ENCODE results near the gene SSBP2.
A peak's percentile ranks its signal among the peaks of the same experiment; 100 is the strongest.

The SSBP2 gene

DNA sequence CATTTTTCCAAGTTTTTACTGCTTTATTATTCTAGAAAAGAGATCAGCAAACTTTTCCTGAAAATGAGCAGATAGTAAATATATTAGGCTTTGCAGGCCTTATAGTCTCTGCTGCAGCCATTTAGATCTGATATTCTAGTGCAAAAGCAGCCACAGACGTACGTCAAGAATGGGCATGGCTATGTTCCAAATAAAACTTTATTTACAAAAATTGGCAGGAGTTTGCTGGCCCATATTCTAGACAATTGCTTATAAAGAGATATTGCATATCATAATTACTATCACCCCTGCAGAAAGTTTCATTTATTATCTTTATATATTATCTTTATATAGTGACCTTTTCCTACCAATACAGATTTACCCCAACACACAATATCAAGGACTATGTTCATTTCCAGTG lies 195.0 kb downstream of the SSBP2 start:
- H3K4me3 ChIP-seq (ENCODE audit: low read length) = no peak overlapping the region
- DNase-seq (ENCODE audit: low read depth) = no peak
- TF ChIP-seq, protein P1, sequence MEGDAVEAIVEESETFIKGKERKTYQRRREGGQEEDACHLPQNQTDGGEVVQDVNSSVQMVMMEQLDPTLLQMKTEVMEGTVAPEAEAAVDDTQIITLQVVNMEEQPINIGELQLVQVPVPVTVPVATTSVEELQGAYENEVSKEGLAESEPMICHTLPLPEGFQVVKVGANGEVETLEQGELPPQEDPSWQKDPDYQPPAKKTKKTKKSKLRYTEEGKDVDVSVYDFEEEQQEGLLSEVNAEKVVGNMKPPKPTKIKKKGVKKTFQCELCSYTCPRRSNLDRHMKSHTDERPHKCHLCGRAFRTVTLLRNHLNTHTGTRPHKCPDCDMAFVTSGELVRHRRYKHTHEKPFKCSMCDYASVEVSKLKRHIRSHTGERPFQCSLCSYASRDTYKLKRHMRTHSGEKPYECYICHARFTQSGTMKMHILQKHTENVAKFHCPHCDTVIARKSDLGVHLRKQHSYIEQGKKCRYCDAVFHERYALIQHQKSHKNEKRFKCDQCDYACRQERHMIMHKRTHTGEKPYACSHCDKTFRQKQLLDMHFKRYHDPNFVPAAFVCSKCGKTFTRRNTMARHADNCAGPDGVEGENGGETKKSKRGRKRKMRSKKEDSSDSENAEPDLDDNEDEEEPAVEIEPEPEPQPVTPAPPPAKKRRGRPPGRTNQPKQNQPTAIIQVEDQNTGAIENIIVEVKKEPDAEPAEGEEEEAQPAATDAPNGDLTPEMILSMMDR (IDR thresholded peaks at IDR 0.05; ENCODE audit: insufficient read depth, low read depth, low read length, missing control alignments) = no peak

DNA sequence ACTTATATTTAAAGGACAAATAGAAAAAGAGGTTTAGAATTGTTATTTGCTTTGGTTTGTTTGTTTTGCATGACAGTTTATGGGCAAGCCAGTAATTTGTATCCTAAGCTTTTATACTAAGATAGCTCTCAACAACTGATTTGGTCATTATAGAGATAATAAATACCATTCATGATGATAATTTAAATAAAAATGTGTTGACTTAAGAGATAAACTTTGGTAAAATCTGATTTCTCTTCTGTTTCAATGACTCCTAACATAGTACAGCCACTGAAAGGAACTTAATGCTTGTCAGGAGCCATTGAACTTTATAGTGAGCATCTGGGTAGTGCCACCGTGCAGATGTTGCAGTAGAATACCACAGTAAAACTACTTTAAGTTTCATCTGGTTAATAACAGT lies 196.2 kb downstream of the SSBP2 start:
- DNase-seq (ENCODE audit: low read depth) = no peak
- TF ChIP-seq, protein P1 (IDR thresholded peaks at IDR 0.05; ENCODE audit: insufficient read depth, low read depth, low read length, missing control alignments) = no peak
- no peak overlapping the region for H3K4me3 ChIP-seq (ENCODE audit: low read length)

DNA sequence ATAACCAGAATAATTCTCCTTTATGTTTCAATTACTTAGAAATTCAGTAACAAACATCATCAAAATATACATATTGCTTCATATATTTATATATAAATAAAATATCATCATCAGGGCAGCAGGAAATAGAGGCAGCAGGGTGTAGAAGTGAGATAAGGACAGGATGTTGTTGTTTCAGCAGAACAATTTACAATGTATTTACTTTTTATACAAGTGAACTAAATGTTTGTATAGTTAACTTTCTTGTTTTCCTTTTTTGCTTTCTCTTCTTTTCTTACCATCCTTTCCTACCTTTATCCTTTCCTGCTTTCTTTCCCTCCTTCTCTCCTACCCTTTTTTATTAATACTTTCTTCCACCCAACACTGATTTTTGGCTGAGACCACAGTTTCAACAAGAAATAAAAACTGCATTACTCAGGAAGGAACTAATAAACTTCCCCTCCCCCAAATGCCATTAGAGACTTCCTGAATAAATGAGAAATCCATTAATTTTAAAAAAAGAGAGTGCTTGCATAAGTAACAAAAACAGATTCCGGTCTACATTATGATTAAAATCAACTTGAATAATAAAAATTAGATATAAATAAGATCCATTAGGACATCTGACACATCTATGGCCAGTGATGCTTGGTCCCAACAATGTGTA lies 197.2 kb downstream of the SSBP2 start:
- DNase-seq (ENCODE audit: low read depth) = no peak
- TF ChIP-seq, protein P1 (IDR thresholded peaks at IDR 0.05; ENCODE audit: insufficient read depth, low read depth, low read length, missing control alignments) = no peak

DNA sequence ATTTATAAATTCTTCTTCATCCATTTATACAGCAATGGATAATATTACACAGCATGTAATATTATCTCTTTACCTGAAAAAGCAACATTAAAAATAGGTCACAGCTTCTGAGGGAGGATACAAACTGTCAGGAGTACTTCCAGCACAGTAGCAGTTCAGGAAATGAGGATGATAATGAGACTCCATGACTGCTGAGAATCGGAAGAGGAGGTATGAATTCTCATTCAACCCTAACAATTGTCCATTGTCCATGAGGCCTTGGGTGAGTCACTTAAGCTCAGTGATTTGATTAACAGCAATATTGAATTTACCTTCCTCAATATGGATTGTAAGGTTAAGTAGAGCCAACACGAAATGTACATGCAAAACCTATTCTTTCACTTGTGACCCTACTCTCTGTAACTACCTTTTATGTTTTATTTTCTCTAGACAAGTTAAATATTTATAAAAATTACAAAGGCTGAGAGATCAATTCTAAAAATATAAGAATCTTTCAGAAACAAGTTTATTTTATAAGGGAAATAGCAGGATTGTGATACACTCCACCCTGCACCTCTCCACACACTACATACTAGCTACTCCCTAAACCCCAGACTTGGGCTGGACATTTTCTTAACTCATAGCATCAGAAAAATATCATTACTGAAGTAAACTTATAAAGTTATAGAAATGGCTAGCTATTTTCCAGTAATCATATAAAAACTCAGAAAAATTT lies 197.9 kb downstream of the SSBP2 start:
- DNase-seq (ENCODE audit: low read depth) = peak; percentile 13
- no peak overlapping the region for H3K4me3 ChIP-seq (ENCODE audit: low read length)

More for the DNA sequence above, 197.2 kb downstream of the SSBP2 start:
- no peak overlapping the region for H3K4me3 ChIP-seq (ENCODE audit: low read length)

DNA sequence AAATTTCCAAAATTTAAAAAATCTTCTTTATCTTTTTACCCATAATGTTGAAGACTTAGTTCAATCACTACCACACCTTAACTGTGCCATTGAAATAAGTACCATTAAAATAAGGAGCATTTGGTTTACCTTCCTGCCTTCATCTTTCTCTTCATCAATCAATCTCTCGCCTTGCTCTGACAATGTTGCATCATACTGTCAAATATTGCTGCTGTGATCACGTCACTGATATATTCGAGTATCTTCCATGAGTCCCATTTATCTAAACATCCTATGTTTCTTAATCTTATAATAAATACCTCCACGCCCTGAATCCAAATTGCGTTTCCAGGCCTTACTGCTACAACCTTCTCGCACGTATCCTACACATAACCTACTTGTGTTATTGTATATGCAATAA lies 201.8 kb downstream of the SSBP2 start:
- no peak for DNase-seq (ENCODE audit: low read depth)
- no peak overlapping the region for H3K4me3 ChIP-seq (ENCODE audit: low read length)
- TF ChIP-seq, protein P1 (IDR thresholded peaks at IDR 0.05; ENCODE audit: insufficient read depth, low read depth, low read length, missing control alignments) = no peak

More for the DNA sequence above, 197.9 kb downstream of the SSBP2 start:
- TF ChIP-seq, protein P1 (IDR thresholded peaks at IDR 0.05; ENCODE audit: insufficient read depth, low read depth, low read length, missing control alignments) = no peak

DNA sequence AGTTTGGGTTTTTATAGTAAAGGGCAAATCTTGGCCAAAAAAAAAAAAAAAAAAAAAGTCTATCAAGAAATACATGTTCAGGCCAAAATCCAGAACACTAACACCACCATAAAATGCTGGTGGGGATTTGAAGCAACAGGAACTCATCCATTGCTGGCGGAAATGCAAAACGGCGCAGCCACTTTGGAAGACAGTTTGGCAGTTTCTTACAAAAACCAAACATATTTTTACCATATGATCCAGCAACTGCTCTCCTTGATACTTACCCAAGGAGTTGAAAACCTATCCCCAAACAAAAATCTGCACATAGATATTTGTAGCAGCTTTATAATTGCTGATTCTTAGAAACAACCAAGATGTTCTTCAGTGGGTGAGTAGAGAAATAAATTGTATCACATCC lies 203.9 kb downstream of the SSBP2 start:
- DNase-seq (ENCODE audit: low read depth) = no peak
- TF ChIP-seq, protein P1 (IDR thresholded peaks at IDR 0.05; ENCODE audit: insufficient read depth, low read depth, low read length, missing control alignments) = no peak
- H3K4me3 ChIP-seq (ENCODE audit: low read length) = no peak overlapping the region

All from epithelial cell of esophagus (primary cell).